RWPE2 (cell line): ENCODE measurements around the gene ANKS3.

ENCODE experiments used
- ATAC-seq: fragments of 200-7000 bp; cut with Tn5 transposase; 3 replicates; pipeline ENCODE4 v1.9.1; 2021; ENCODE audit warnings: low read depth
- DNase-seq: peaks from one replicate; pipeline ENCODE4 v3.0.0-alpha.2; 2020; ENCODE audit warnings: low spot score
- H3K27ac ChIP-seq: fragments of 450-650 bp; 2 replicates; pipeline ENCODE4 v1.5.1; 2017; ENCODE audit warnings: mild to moderate bottlenecking; ENCODE audit not compliant: poor library complexity, severe bottlenecking
- H3K27me3 ChIP-seq: fragments of 250-450 bp; sonication (Bioruptor Pico); 2 replicates; pipeline ENCODE4 v1.5.1; 2021; ENCODE audit warnings: mild to moderate bottlenecking, moderate library complexity; ENCODE audit not compliant: insufficient read depth, poor library complexity, severe bottlenecking
- H3K36me3 ChIP-seq: fragments of 250-450 bp; sonication (Bioruptor Pico); 2 replicates; pipeline ENCODE4 v1.5.1; 2020; ENCODE audit warnings: low read depth, mild to moderate bottlenecking, moderate library complexity
- H3K4me1 ChIP-seq: fragments of 250-450 bp; sonication (Bioruptor Pico); 2 replicates; pipeline ENCODE4 v1.5.1; 2021; ENCODE audit warnings: mild to moderate bottlenecking, moderate library complexity; ENCODE audit not compliant: insufficient read depth, poor library complexity, severe bottlenecking
- H3K4me3 ChIP-seq: fragments of 250-450 bp; sonication (Bioruptor Pico); 2 replicates; pipeline ENCODE4 v1.5.1; 2021; ENCODE audit warnings: mild to moderate bottlenecking, moderate library complexity; ENCODE audit not compliant: severe bottlenecking
- H3K9me3 ChIP-seq: fragments of 250-450 bp; sonication (Bioruptor Pico); 2 replicates; pipeline ENCODE4 v1.5.1; 2021; ENCODE audit warnings: mild to moderate bottlenecking, moderate library complexity; ENCODE audit not compliant: severe bottlenecking
- CTCF ChIP-seq: fragments of 450-650 bp; IDR thresholded peaks from one replicate; pipeline ENCODE4 v1.5.1; 2017; ENCODE audit warnings: mild to moderate bottlenecking, moderate library complexity; ENCODE audit not compliant: poor library complexity, severe bottlenecking

Gene ANKS3

GRCh38 chr16:4734063-4734729 lies at the start of gene ANKS3, which contains the start of gene DNAAF8:
Gene ANKS3, minus strand, starts transcription at chr16:4734271. Its CDS starts 4,122 bp downstream, at chr16:4730149.
Gene DNAAF8, plus strand, starts transcription at chr16:4734537. Its CDS starts 1,978 bp downstream, at chr16:4736515.
- ATAC-seq = peak; percentile 97
- Histone ChIP-seq H3K9me3 (no peaks in the 10 kb centered on the region), H3K27me3 (no peaks in the 10 kb centered on the region), H3K4me1 (no peaks in the 10 kb centered on the region), H3K4me3 (peak within 1 kb of the TSS; percentile 66), H3K27ac (peak within 1 kb of the TSS; percentile 50), H3K36me3 (peaks cover 27% of the 10 kb centered on the region)
- peak; percentile 98 for DNase-seq
- TF ChIP-seq CTCF = no peak

- Histone ChIP-seq H3K27me3 (no peaks in the 10 kb centered on the region), H3K4me1 (no peaks in the 10 kb centered on the region), H3K27ac (no peak overlapping the region), H3K9me3 (no peaks in the 10 kb centered on the region), H3K4me3 (no peak overlapping the region), H3K36me3 (no peaks in the 10 kb centered on the region)
- TF ChIP-seq CTCF = no peak
- no peak for DNase-seq
- ATAC-seq = no peak
These were observed 49.3 kb upstream of the ANKS3 start for GRCh38 chr16:4783251-4783950.

- no peaks in the 10 kb centered on the region for H3K4me1 ChIP-seq
- no peak overlapping the region for H3K27ac ChIP-seq
- no peaks in the 10 kb centered on the region for H3K27me3 ChIP-seq
- no peaks in the 10 kb centered on the region for H3K36me3 ChIP-seq
- TF ChIP-seq CTCF = no peak
- no peak for DNase-seq
- H3K9me3 ChIP-seq = no peaks in the 10 kb centered on the region
- H3K4me3 ChIP-seq = no peak overlapping the region
- no peak for ATAC-seq
These were observed 46.2 kb upstream of the ANKS3 start for GRCh38 chr16:4780235-4780634.

GRCh38 chr16:4778050-4778392 lies 44.0 kb upstream of the ANKS3 start:
- TF ChIP-seq CTCF = no peak
- Histone ChIP-seq H3K27ac (no peak overlapping the region), H3K36me3 (no peaks in the 10 kb centered on the region), H3K4me3 (no peak overlapping the region), H3K9me3 (no peaks in the 10 kb centered on the region), H3K4me1 (no peaks in the 10 kb centered on the region), H3K27me3 (no peaks in the 10 kb centered on the region)
- no peak for DNase-seq
- ATAC-seq = no peak
